ENCODE data around the gene IPCEF1.
A peak's percentile ranks its signal among the peaks of the same experiment; 100 is the strongest.
"Not testable (repeated sequence)": the region's sequence is repeated elsewhere in the genome, so short reads cannot be mapped to it uniquely, and the experiment has no call there.

Gene IPCEF1

GRCh38 chr6:154329350-154330170 lies 27.0 kb downstream of the IPCEF1 start:
- no peak for DNase-seq

- DNase-seq, result not testable (repeated sequence)
These were observed 29.3 kb downstream of the IPCEF1 start for GRCh38 chr6:154327313-154327712.

- DNase-seq, result no peak
These were observed 31.5 kb downstream of the IPCEF1 start for GRCh38 chr6:154325142-154325541.

- no peak for DNase-seq
These were observed 36.4 kb downstream of the IPCEF1 start for GRCh38 chr6:154320181-154320580.

GRCh38 chr6:154319231-154319858 lies 37.3 kb downstream of the IPCEF1 start:
- peak; percentile 53 for DNase-seq

GRCh38 chr6:154318721-154319120 lies 37.9 kb downstream of the IPCEF1 start:
- DNase-seq, result no peak

- no peak for DNase-seq
These were observed 40.5 kb downstream of the IPCEF1 start for GRCh38 chr6:154316131-154316530.

GRCh38 chr6:154314084-154314483 lies 42.5 kb downstream of the IPCEF1 start:
- no peak for DNase-seq

GRCh38 chr6:154308986-154309385 lies 47.6 kb downstream of the IPCEF1 start:
- DNase-seq, result no peak

GRCh38 chr6:154307696-154308425 lies 48.7 kb downstream of the IPCEF1 start:
- DNase-seq, result no peak

GRCh38 chr6:154307147-154307546 lies 49.5 kb downstream of the IPCEF1 start:
- DNase-seq, result not testable (repeated sequence)

- DNase-seq, result no peak
These were observed 49.9 kb downstream of the IPCEF1 start for GRCh38 chr6:154306696-154307095.

GRCh38 chr6:154304191-154304590 lies 52.4 kb downstream of the IPCEF1 start:
- no peak for DNase-seq

- DNase-seq, result not testable (repeated sequence)
These were observed 53.0 kb downstream of the IPCEF1 start for GRCh38 chr6:154303642-154304041.

- no peak for DNase-seq
These were observed 54.5 kb downstream of the IPCEF1 start for GRCh38 chr6:154301839-154302752.

- no peak for DNase-seq
These were observed 55.4 kb downstream of the IPCEF1 start for GRCh38 chr6:154301086-154301625.

GRCh38 chr6:154298297-154298696 lies 58.3 kb downstream of the IPCEF1 start:
- DNase-seq, result no peak

- no peak for DNase-seq
These were observed 58.9 kb downstream of the IPCEF1 start for GRCh38 chr6:154297721-154298120.

- no peak for DNase-seq
These were observed 59.4 kb downstream of the IPCEF1 start for GRCh38 chr6:154297210-154297609.

GRCh38 chr6:154295733-154296132 lies 60.9 kb downstream of the IPCEF1 start:
- DNase-seq, result no peak

- DNase-seq, result no peak
These were observed 63.6 kb downstream of the IPCEF1 start for GRCh38 chr6:154292855-154293519.

GRCh38 chr6:154292066-154292465 lies 64.5 kb downstream of the IPCEF1 start:
- no peak for DNase-seq

Measured in NCI-H1417 treated with DMSO at 0.1 percent for 48 hours (cell line).